ENCODE data around the gene RFC2. TPM values are rescaled to one million over a fixed set of nuclear protein-coding genes. Genes with fewer than 3 reads are reported as not detected.

The RFC2 gene
- polyA plus RNA-seq, 2 of the 4 experiments (the other 2 are of a cell fraction), result 44.6 to 71.2 TPM

GRCh38 chr7:74266191-74266963 lies 12.2 kb upstream of the RFC2 start:
- 75% methylated on average over 7 of the region's 7 CpGs for whole genome bisulfite sequencing (ENCODE audit: missing lambda C conversion rate)
- Histone ChIP-seq H3K4me2 (no peak overlapping the region), H3K4me3 (no peak overlapping the region), H3K27ac (no peak overlapping the region), H3K9me3 (no peaks in the 10 kb centered on the region), H3K4me1 (0 out of 3 replicates have a peak, but pooled peaks cover 3% of the 10 kb centered on the region)
- DNase-seq (ENCODE audit: low read depth in 1 of 2, low spot score in 1 of 2), result no peak
- TF ChIP-seq ATOH8 (CRISPR knock-in tag; IDR thresholded peaks at IDR 0.05; ENCODE audit: low read depth) (no peak), RARB (CRISPR knock-in tag; IDR thresholded peaks at IDR 0.05) (no peak), RNF2 (IDR thresholded peaks at IDR 0.05; ENCODE audit: borderline replicate concordance, low read depth) (no peak), EHMT2 (IDR thresholded peaks at IDR 0.05; ENCODE audit: low read depth) (no peak), ZNF302 (CRISPR knock-in tag; IDR thresholded peaks at IDR 0.05) (no peak), ZFP36 (IDR thresholded peaks at IDR 0.05; ENCODE audit: borderline replicate concordance, partially characterized antibody) (no peak), TP53 (CRISPR knock-in tag; IDR thresholded peaks at IDR 0.05) (no peak), CBX8 (IDR thresholded peaks at IDR 0.05) (no peak), JUNB (IDR thresholded peaks at IDR 0.05) (no peak), GATA3 (IDR thresholded peaks at IDR 0.05; ENCODE audit: borderline replicate concordance) (no peak)
- no peak for FAIRE-seq
- POLR2A ChIA-PET, result no interaction called here
- no peak for ATAC-seq
- CTCF ChIA-PET, result interaction anchor here (1.4 kb wide), 1 partner anchor 135 kb away, joined by 8 read pairs; no protein-coding TSS in a partner anchor

DNA sequence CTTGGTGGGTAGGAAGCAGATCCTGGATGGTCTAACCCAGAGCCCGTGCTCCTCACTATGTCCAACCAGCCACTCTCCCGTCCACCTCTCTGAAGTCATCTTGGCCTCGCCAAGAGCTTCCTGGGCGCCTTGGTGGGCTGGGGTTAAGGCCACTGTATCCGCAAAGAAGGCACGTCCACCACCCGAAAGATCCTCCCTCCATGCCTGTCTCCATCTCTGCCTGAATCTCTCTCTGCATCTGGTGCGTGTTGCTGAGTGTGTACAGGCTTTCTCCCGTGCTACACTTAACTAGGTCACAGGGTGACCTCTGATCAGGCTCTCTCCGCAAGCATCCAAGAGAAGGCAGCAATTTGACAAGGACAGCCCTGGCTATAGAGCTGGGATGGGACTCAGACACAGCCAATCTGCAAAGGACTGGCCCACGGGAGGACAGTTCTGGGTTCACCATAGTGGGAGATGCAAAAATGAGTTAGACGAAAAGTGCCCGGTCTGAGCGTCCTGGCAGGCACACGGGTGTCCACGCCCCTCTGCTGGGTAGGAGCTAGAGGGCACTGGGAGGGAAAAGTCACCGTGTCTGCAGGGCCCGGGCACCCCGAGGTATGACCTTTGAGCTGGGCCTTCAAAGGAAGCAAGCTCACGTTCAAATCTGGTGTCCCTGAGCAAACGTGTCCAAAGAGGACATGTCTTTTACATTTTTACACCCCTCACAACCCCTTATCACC lies 9.4 kb upstream of the RFC2 start:
- ChIA-PET POLR2A (no interaction called here), CTCF (interaction anchor here (0.6 to 1.2 kb wide), 4 partner anchors 24 to 138 kb away, joined by 3 to 5 read pairs (median 4); no protein-coding TSS in a partner anchor)
- DNase-seq (ENCODE audit: low read depth in 1 of 2, low spot score in 1 of 2), result no peak
- no peaks in the 10 kb centered on the region for H3K4me1 ChIP-seq
- no peak overlapping the region for H3K4me2 ChIP-seq
- ATAC-seq, result peak; percentile 25 to 39; a peak in 3 of 6 replicates
- FAIRE-seq, result no peak
- TF ChIP-seq SMC3 (IDR thresholded peaks at IDR 0.05), result no peak
- TF ChIP-seq CTCF (IDR thresholded peaks at IDR 0.05), result no peak
- no peak for TF ChIP-seq MYC (IDR thresholded peaks at IDR 0.05; ENCODE audit: borderline replicate concordance, low read length)
- no peak for TF ChIP-seq RFX5 (IDR thresholded peaks at IDR 0.05)
- TF ChIP-seq BHLHE40 (IDR thresholded peaks at IDR 0.05; ENCODE audit: low read depth, low read length), result no peak
- TF ChIP-seq ZSCAN20 (CRISPR knock-in tag; IDR thresholded peaks at IDR 0.05), result no peak
- no peak overlapping the region for H3K27ac ChIP-seq
- WGBS (ENCODE audit: missing lambda C conversion rate), result 75% methylated on average over 21 of the region's 21 CpGs
- H3K4me3 ChIP-seq, result no peak overlapping the region
- no peaks in the 10 kb centered on the region for H3K9me3 ChIP-seq

- no peak for FAIRE-seq
- ChIA-PET POLR2A (interaction anchor here (0.7 kb wide), 1 partner anchor 81 kb away, joined by 9 read pairs; no protein-coding TSS in a partner anchor), CTCF (no interaction called here)
- no peak for DNase-seq (ENCODE audit: low read depth in 1 of 2, low spot score in 1 of 2)
- H3K4me3 ChIP-seq, result no peak overlapping the region
- TF ChIP-seq BCL3 (IDR thresholded peaks at IDR 0.05), result no peak
- no peak for TF ChIP-seq KDM1A (IDR thresholded peaks at IDR 0.05; ENCODE audit: low read depth)
- TF ChIP-seq, protein P1, sequence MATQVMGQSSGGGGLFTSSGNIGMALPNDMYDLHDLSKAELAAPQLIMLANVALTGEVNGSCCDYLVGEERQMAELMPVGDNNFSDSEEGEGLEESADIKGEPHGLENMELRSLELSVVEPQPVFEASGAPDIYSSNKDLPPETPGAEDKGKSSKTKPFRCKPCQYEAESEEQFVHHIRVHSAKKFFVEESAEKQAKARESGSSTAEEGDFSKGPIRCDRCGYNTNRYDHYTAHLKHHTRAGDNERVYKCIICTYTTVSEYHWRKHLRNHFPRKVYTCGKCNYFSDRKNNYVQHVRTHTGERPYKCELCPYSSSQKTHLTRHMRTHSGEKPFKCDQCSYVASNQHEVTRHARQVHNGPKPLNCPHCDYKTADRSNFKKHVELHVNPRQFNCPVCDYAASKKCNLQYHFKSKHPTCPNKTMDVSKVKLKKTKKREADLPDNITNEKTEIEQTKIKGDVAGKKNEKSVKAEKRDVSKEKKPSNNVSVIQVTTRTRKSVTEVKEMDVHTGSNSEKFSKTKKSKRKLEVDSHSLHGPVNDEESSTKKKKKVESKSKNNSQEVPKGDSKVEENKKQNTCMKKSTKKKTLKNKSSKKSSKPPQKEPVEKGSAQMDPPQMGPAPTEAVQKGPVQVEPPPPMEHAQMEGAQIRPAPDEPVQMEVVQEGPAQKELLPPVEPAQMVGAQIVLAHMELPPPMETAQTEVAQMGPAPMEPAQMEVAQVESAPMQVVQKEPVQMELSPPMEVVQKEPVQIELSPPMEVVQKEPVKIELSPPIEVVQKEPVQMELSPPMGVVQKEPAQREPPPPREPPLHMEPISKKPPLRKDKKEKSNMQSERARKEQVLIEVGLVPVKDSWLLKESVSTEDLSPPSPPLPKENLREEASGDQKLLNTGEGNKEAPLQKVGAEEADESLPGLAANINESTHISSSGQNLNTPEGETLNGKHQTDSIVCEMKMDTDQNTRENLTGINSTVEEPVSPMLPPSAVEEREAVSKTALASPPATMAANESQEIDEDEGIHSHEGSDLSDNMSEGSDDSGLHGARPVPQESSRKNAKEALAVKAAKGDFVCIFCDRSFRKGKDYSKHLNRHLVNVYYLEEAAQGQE (IDR thresholded peaks at IDR 0.05), result no peak
- no peak; a peak in 1 of 6 replicates for ATAC-seq
- H3K4me2 ChIP-seq, result no peak overlapping the region
- 76% methylated on average over 20 of the region's 20 CpGs for WGBS (ENCODE audit: missing lambda C conversion rate)
- H3K27ac ChIP-seq, result no peak overlapping the region
- no peaks in the 10 kb centered on the region for H3K9me3 ChIP-seq
- H3K4me1 ChIP-seq, result no peaks in the 10 kb centered on the region
These were observed 8.6 kb upstream of the RFC2 start for GRCh38 chr7:74262639-74263398.
